GM12874 (cell line): ENCODE results near the gene CTNND2.

ENCODE experiments used
- TF ChIP-seq, protein P1 (sequence below): IDR thresholded peaks from 2 replicates; pipeline ENCODE4 v1.5.1; 2011; ENCODE audit warnings: low read depth, mild to moderate bottlenecking, control low read depth, low read length, moderate library complexity; ENCODE audit not compliant: insufficient read depth

Gene CTNND2

DNA sequence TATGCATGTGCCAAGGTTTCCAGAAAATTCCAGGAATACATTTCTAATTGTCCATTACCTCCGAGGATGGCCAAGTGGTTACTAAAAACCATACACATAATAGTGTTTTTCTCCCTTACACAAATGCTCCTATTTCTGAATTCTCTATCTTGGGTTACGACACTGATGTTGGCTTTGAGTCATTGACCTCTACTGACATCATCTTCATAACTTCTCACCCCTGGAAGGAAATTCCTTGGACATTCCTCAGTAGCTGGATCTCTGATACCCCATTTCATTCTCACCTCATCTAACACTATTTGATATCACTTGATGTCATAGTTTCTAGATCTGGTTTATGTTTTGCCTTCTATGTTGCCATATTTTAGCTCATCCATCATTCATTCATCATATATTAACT lies 287.2 kb downstream of the CTNND2 start:
- TF ChIP-seq, protein P1, sequence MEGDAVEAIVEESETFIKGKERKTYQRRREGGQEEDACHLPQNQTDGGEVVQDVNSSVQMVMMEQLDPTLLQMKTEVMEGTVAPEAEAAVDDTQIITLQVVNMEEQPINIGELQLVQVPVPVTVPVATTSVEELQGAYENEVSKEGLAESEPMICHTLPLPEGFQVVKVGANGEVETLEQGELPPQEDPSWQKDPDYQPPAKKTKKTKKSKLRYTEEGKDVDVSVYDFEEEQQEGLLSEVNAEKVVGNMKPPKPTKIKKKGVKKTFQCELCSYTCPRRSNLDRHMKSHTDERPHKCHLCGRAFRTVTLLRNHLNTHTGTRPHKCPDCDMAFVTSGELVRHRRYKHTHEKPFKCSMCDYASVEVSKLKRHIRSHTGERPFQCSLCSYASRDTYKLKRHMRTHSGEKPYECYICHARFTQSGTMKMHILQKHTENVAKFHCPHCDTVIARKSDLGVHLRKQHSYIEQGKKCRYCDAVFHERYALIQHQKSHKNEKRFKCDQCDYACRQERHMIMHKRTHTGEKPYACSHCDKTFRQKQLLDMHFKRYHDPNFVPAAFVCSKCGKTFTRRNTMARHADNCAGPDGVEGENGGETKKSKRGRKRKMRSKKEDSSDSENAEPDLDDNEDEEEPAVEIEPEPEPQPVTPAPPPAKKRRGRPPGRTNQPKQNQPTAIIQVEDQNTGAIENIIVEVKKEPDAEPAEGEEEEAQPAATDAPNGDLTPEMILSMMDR, result no peak

DNA sequence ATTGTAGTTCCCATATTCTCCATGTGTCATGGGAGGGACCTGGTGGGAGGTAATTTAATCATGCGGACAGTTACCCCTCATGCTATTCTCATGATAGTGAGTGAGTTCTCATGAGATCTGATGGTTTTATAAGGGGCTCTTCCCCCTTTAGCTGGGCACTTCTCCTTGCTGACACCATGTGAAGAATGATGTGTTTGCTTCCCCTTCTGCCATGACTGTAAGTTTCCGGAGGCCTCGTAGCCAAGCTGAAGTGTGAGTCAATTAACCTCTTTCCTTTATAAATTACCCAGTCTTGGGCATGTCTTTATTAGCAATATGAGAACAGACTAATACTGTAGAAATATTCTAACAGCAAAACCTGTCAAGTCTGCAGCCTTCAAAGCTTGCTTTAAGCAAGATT lies 293.2 kb downstream of the CTNND2 start:
- TF ChIP-seq, protein P1, result no peak

DNA sequence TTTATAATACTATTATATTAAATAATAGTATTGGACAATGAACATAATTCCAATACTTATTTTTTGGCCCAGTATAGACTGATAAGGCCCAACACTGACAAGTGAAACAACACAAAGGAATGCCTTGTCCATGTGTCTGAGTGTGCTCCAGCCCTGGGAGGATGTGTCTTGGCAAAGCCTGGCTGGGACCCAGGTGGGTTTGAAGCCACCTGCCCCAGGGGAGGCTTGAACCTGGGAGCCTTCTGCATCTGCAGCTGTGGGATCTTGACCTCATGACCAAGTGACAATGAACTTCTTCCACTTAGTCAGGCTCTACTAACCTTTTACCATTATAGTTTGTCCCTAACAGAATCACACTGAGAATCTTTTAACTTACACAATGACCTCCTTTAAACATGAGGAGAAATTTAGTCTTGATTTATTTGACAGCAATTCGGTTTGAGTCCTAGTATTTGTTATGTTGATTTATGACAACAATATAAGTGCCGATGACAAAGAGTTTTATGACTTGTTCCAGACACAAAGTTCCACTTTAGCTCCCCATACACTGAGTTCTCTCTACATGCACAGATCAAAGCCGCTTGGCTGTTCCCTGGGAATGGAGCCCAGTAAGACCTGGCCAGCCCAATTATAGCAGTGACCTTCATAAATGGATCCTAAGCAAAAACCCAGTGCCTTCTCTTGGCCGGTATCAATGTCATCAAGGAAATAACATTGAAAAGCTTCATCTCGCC lies 294.5 kb downstream of the CTNND2 start:
- TF ChIP-seq, protein P1, result no peak

DNA sequence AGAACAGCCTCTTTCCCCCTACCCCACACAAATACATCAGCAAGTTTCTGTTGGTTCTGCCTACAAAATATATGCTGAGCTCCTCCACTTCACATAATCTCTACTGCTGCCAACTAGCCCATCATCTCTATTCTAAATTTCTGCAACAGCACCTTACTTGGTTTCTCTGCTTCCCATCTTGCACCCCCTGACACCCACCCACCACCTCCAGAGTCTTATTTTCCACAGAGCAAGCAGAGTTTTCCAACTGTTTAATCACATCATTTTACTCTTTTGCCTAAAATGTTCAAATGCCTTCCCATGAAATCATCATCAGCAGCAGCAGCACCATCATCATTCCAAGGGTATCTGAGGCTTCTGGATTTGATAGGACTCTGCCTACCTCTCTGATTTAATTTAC lies 295.7 kb downstream of the CTNND2 start:
- TF ChIP-seq, protein P1, result no peak

DNA sequence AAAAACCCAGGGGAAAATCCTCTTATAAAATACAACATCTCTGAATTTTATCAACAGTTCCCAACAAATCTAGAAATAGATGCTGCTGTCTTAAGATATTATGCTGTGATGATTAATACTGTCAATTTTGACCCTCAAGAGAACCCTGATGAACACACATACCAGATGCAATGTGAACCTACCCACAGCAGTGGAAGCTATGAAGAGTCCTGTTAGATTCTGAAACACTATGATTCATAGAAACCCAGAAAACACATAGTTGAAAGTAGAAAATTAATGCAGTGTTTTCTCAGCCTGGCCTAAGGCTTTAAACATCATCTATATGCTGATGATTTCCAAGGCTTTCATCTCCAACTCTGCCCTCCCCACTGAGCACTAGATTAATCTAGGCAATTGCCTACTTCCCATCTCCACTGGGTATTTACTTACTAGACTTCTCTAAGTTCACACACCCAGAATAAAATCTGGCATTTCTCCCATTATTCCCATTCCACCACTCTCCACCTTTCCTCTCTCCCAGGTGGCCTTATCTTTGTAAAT lies 296.2 kb downstream of the CTNND2 start:
- TF ChIP-seq, protein P1, result no peak

DNA sequence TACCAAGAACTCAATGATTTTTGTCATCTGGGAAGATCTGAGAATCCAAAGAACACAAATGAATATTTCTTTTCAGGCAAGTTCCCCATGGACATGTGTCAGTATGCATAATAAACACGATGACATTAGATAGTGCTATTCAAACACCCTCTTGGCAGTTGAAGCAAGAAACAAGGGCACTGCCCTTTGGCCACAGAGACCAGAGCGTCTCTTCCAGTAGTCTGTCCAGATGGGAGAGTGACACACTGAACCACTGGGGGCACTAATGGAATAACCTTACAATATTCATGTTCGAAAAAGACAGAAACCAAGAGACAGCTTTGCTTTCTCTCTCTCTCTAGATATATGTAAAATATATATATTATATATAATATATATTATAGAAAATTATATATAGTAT lies 301.9 kb downstream of the CTNND2 start:
- TF ChIP-seq, protein P1, result no peak

DNA sequence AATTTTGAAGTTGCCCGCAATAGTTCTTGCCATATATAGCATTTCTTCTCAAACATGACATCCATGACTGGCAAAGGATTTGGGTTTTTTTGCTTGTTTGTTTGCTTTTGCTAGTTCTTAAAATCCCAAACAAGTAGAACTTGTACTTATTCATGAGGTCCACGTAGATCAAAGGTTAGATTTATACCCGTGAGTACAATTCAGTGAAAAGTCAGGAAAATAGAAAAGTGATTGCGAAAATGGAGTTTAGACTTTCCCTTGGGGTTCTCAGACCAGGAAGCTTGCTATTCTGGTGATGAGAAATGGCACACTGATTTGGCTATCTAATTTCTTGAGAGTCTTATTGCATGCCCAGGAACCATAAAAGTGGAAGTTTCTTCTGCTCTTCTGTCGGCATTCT lies 304.7 kb downstream of the CTNND2 start:
- TF ChIP-seq, protein P1, result no peak
